SH-SY5Y (cell line): Measurements from ENCODE around the gene CHAT.

Experiments
- GATA2 ChIP-seq: IDR thresholded peaks from 2 replicates; pipeline ENCODE4 v1.6.1; 2011; ENCODE audit warnings: mild to moderate bottlenecking, low read depth, low read length
- GATA3 ChIP-seq: IDR thresholded peaks from 2 replicates; pipeline ENCODE4 v1.6.1; 2011; ENCODE audit warnings: low read depth, mild to moderate bottlenecking, low read length, moderate library complexity

CHAT gene

GRCh38 chr10:49711481-49711880 lies 97.6 kb downstream of the CHAT start:
- TF ChIP-seq GATA2, result no peak
- no peak for TF ChIP-seq GATA3

- TF ChIP-seq GATA3, result no peak
- TF ChIP-seq GATA2, result no peak
Measured at GRCh38 chr10:49713266-49713665, 99.4 kb downstream of the CHAT start.
